A549 (cell line): ENCODE measurements around the gene ATP11A. TPM values are rescaled to one million over a fixed set of nuclear protein-coding genes. Genes with fewer than 3 reads are reported as not detected.

Experiments used
- ATAC-seq, 2 experiments: fragments of 200-7000 bp in 1 of 2; fragments of >200 bp in 1 of 2; cut with Nextera tagmentation in 1 of 2; cut with Tn5 transposase in 1 of 2; 3 replicates each; pipeline versions ENCODE4 v1.8.0 to v1.9.1; 2018 to 2020; ENCODE audit warnings: mild to moderate bottlenecking in 1 of 2, moderate library complexity in 1 of 2
- CTCF ChIA-PET: fragments of 300-600 bp; sonication (Branson Sonifier 250); formaldehyde crosslinking; extraction: SDS; loops from one replicate; lab custom pipeline; 2021; ENCODE audit warnings: antibody characterized with exemption, inconsistent platforms; lab: Yijun Ruan, JAX
- POLR2A ChIA-PET: fragments of 350-600 bp; formaldehyde crosslinking; extraction: SDS; loops from one replicate; lab custom pipeline; 2021; ENCODE audit warnings: antibody characterized with exemption, inconsistent platforms; lab: Yijun Ruan, JAX
- DNase-seq, 2 experiments: peaks; one replicate each; pipeline versions ENCODE4 v3.0.0 to v3.0.0-alpha.2; 2011 to 2016; ENCODE audit warnings: low read depth in 1 of 2, low spot score in 1 of 2
- FAIRE-seq: peaks from 2 replicates; lab custom pipeline; 2011; peaks lifted over from hg19 to GRCh38; lab: Jason Lieb, UNC
- H3K27ac ChIP-seq, 2 experiments: fragments of >200 bp; sonication (Bioruptor Twin); formaldehyde crosslinking; 3 replicates each; pipeline ENCODE4 v1.5.1; 2016 to 2017
- H3K4me1 ChIP-seq: fragments of >200 bp; sonication (Bioruptor Twin); formaldehyde crosslinking; 3 replicates; pipeline ENCODE4 v1.6.1; 2016
- H3K4me2 ChIP-seq: fragments of >200 bp; sonication (Bioruptor Twin); formaldehyde crosslinking; 3 replicates; pipeline ENCODE4 v1.6.1; 2016
- H3K4me3 ChIP-seq: fragments of >200 bp; sonication (Bioruptor Twin); formaldehyde crosslinking; 3 replicates; pipeline ENCODE4 v1.5.1; 2016
- H3K9me3 ChIP-seq: fragments of >200 bp; sonication (Bioruptor Twin); formaldehyde crosslinking; 3 replicates; pipeline ENCODE4 v1.6.1; 2016
- ATOH8 ChIP-seq: fragments of 250-450 bp; sonication (Bioruptor Pico); IDR thresholded peaks from 2 replicates; pipeline ENCODE4 v1.5.0; 2020; ENCODE audit warnings: low read depth, mild to moderate bottlenecking, moderate library complexity
- CBX8 ChIP-seq: fragments of 200-600 bp; sonication (generic); IDR thresholded peaks from 2 replicates; pipeline ENCODE4 v1.6.1; 2016
- CEBPB ChIP-seq, 2 experiments: fragments of >200 bp in 1 of 2; sonication (Bioruptor Twin) in 1 of 2; formaldehyde crosslinking in 1 of 2; IDR thresholded peaks; 2 replicates each; pipeline ENCODE4 v1.6.1; 2012 to 2016
- CHD4 ChIP-seq: fragments of 200-600 bp; sonication (generic); IDR thresholded peaks from 2 replicates; pipeline ENCODE4 v1.6.1; 2016; ENCODE audit warnings: antibody characterized with exemption, mild to moderate bottlenecking, borderline replicate concordance
- CTCF ChIP-seq: fragments of >200 bp; sonication (Bioruptor Twin); formaldehyde crosslinking; IDR thresholded peaks from 3 replicates; pipeline ENCODE4 v1.5.1; 2016
- EHF ChIP-seq: fragments of 250-450 bp; sonication (Bioruptor Pico); IDR thresholded peaks from 2 replicates; pipeline ENCODE4 v1.5.0; 2020; ENCODE audit warnings: mild to moderate bottlenecking
- EHMT2 ChIP-seq: fragments of 200-600 bp; sonication (generic); IDR thresholded peaks from 2 replicates; pipeline ENCODE4 v1.6.1; 2016; ENCODE audit warnings: antibody characterized with exemption, low read depth, mild to moderate bottlenecking, moderate library complexity
- EP300 ChIP-seq, 2 experiments: fragments of >200 bp; sonication (Bioruptor Twin); formaldehyde crosslinking; IDR thresholded peaks; 2 replicates in 1 of 2; 3 replicates in 1 of 2; pipeline ENCODE4 v1.6.1; 2016 to 2017
- ESRRA ChIP-seq: fragments of 150-350 bp; IDR thresholded peaks from 2 replicates; pipeline ENCODE4 v1.6.1; 2014; ENCODE audit warnings: mild to moderate bottlenecking, low read length, borderline replicate concordance
- FOSL2 ChIP-seq, 2 experiments: fragments of 450-650 bp in 1 of 2; fragments of >200 bp in 1 of 2; sonication (Bioruptor Twin) in 1 of 2; formaldehyde crosslinking; IDR thresholded peaks; 2 replicates each; pipeline versions ENCODE4 v1.5.0 to v1.6.1; 2016 to 2020; ENCODE audit warnings: mild to moderate bottlenecking in 1 of 2, moderate library complexity in 1 of 2
- HMGXB4 ChIP-seq: fragments of 250-450 bp; sonication (Bioruptor Pico); IDR thresholded peaks from 2 replicates; pipeline ENCODE4 v1.5.0; 2021; ENCODE audit warnings: mild to moderate bottlenecking, moderate library complexity, borderline replicate concordance
- HOXA7 ChIP-seq: fragments of 250-450 bp; sonication (Bioruptor Pico); IDR thresholded peaks from 2 replicates; pipeline ENCODE4 v1.5.0; 2020; ENCODE audit warnings: mild to moderate bottlenecking, moderate library complexity
- HOXB13 ChIP-seq: fragments of 250-450 bp; sonication (Bioruptor Pico); IDR thresholded peaks from 2 replicates; pipeline ENCODE4 v1.5.0; 2020; ENCODE audit warnings: low read depth, mild to moderate bottlenecking, moderate library complexity
- JUN ChIP-seq, 2 experiments: fragments of >200 bp; sonication (Bioruptor Twin); formaldehyde crosslinking; IDR thresholded peaks; 2 replicates in 1 of 2; 3 replicates in 1 of 2; pipeline ENCODE4 v1.6.1; 2016 to 2017
- KDM1A ChIP-seq: fragments of 200-600 bp; sonication (generic); IDR thresholded peaks from 2 replicates; pipeline ENCODE4 v1.6.1; 2016; ENCODE audit warnings: low read depth, mild to moderate bottlenecking
- KDM5A ChIP-seq: fragments of 200-600 bp; sonication (generic); IDR thresholded peaks from 2 replicates; pipeline ENCODE4 v1.6.1; 2016; ENCODE audit warnings: antibody characterized with exemption, mild to moderate bottlenecking
- MYC ChIP-seq: IDR thresholded peaks from 2 replicates; pipeline ENCODE4 v1.6.1; 2012; ENCODE audit warnings: mild to moderate bottlenecking, inconsistent platforms, low read length, improper control_type of control experiment, borderline replicate concordance
- NFE2L2 ChIP-seq: fragments of 150-350 bp; conservative IDR thresholded peaks from 2 replicates; pipeline ENCODE4 v1.6.1; 2014; ENCODE audit warnings: low read length
- NPAS2 ChIP-seq: fragments of 250-450 bp; sonication (Bioruptor Pico); IDR thresholded peaks from 2 replicates; pipeline ENCODE4 v1.8.0; 2022; ENCODE audit warnings: mild to moderate bottlenecking, moderate library complexity, borderline replicate concordance
- NR3C1 ChIP-seq: fragments of >200 bp; sonication (Bioruptor Twin); formaldehyde crosslinking; IDR thresholded peaks from 3 replicates; pipeline ENCODE4 v1.6.1; 2017
- POLR2A ChIP-seq: IDR thresholded peaks from 2 replicates; pipeline ENCODE4 v1.6.1; 2012; ENCODE audit warnings: mild to moderate bottlenecking, low read length
- POLR2AphosphoS2 ChIP-seq: conservative IDR thresholded peaks from 2 replicates; pipeline ENCODE4 v1.6.1; 2012; ENCODE audit warnings: low read length, improper control_type of control experiment, inconsistent platforms
- REST ChIP-seq: fragments of 200-600 bp; sonication (generic); IDR thresholded peaks from 2 replicates; pipeline ENCODE4 v1.6.1; 2016; ENCODE audit warnings: antibody characterized with exemption, mild to moderate bottlenecking, moderate library complexity
- RFX5 ChIP-seq: fragments of 450-650 bp; IDR thresholded peaks from 2 replicates; pipeline ENCODE4 v1.7.1; 2014; ENCODE audit warnings: antibody characterized with exemption, mild to moderate bottlenecking, moderate library complexity
- SREBF2 ChIP-seq: fragments of 450-650 bp; IDR thresholded peaks from 2 replicates; pipeline ENCODE4 v1.6.1; 2014; ENCODE audit warnings: mild to moderate bottlenecking, moderate library complexity
- TP53 ChIP-seq: fragments of 250-450 bp; sonication (Bioruptor Pico); IDR thresholded peaks from 2 replicates; pipeline ENCODE4 v1.5.0; 2021; ENCODE audit warnings: mild to moderate bottlenecking, moderate library complexity
- WGBS: methylation state at CpG from one replicate; pipeline ENCODE4 v1.1.6; 2017; ENCODE audit errors: missing lambda C conversion rate; 5-methylcytosine and 5-hydroxymethylcytosine counted together
- polyA plus RNA-seq, 4 experiments: library from polyadenylated mRNA; depleted of rRNA in 3 of 4; stranded (reverse); fragments of >200 nt; fragmentation: RNase III in 1 of 4; extraction: RNeasy Plus Mini Kit Qiagen cat#74134 plus additional on column Dnase treatment in 1 of 4; gene quantifications; 2 replicates in 3 of 4; 3 replicates in 1 of 4; pipeline ENCODE4 v1.2.3, GENCODE V29; 2011 to 2017
- TF ChIP-seq, protein P1 (sequence below): fragments of 450-650 bp; IDR thresholded peaks from 2 replicates; pipeline ENCODE4 v1.6.1; 2014; ENCODE audit warnings: antibody characterized with exemption
- TF ChIP-seq, protein P2 (sequence below): fragments of >200 bp; sonication (Bioruptor Twin); formaldehyde crosslinking; IDR thresholded peaks from 2 replicates; pipeline ENCODE4 v1.6.1; 2016

Gene ATP11A
- polyA plus RNA-seq, 2 of the 4 experiments (the other 2 are of a cell fraction) = 4.1 to 8.0 TPM

DNA sequence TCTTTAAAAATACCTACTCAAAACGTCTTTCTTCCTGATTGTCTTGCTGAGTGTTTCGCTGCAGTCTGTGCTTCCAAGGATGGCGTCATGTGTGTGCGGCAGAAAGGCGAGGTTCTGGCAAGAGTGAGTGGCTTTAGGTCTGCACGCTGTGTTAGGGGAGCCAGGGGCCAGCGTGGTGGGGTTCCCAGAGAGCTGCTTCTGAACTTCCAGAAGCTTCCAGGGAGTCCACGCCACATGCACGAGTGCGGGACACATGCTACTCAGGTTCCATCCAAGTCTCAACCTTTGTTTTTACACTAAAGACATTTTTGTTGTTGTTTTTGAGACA, 67.9 kb downstream of the ATP11A start:
- whole genome bisulfite sequencing = 91% methylated on average over 10 of the region's 10 CpGs
- Histone ChIP-seq H3K4me1 (0 out of 3 replicates have a peak, but pooled peaks cover 2% of the 10 kb centered on the region), H3K4me3 (no peak overlapping the region), H3K9me3 (no peaks in the 10 kb centered on the region), H3K4me2 (no peak overlapping the region), H3K27ac (no peak overlapping the region)
- no peak for DNase-seq
- FAIRE-seq = no peak
- ChIA-PET POLR2A (no interaction called here), CTCF (no interaction called here)
- TF ChIP-seq CBX8 (no peak), KDM1A (no peak), TP53 (CRISPR knock-in tag) (no peak), CEBPB (IDR thresholded peaks at IDR 0.05) (no peak), NPAS2 (CRISPR knock-in tag) (no peak), POLR2A (no peak), HOXB13 (CRISPR knock-in tag) (no peak), RFX5 (no peak), EHF (CRISPR knock-in tag) (no peak), ATOH8 (no peak), EHMT2 (no peak), JUN (IDR thresholded peaks at IDR 0.05) (no peak), CTCF (no peak), SREBF2 (no peak)
- TF ChIP-seq, protein P1, sequence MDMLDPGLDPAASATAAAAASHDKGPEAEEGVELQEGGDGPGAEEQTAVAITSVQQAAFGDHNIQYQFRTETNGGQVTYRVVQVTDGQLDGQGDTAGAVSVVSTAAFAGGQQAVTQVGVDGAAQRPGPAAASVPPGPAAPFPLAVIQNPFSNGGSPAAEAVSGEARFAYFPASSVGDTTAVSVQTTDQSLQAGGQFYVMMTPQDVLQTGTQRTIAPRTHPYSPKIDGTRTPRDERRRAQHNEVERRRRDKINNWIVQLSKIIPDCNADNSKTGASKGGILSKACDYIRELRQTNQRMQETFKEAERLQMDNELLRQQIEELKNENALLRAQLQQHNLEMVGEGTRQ = no peak
- no peak for ATAC-seq

- Histone ChIP-seq H3K9me3 (no peaks in the 10 kb centered on the region), H3K4me1 (no peaks in the 10 kb centered on the region), H3K27ac (no peak overlapping the region), H3K4me2 (no peak overlapping the region), H3K4me3 (no peak overlapping the region)
- CTCF ChIA-PET = no interaction called here
- no peak for TF ChIP-seq NFE2L2
- no peak for TF ChIP-seq HMGXB4 (CRISPR knock-in tag)
- no peak for TF ChIP-seq CHD4
- TF ChIP-seq POLR2AphosphoS2 = no peak
- no peak for TF ChIP-seq EP300 (IDR thresholded peaks at IDR 0.05)
- no peak for TF ChIP-seq NR3C1
- no peak for TF ChIP-seq EHF (CRISPR knock-in tag)
- no peak for TF ChIP-seq NPAS2 (CRISPR knock-in tag)
- ATAC-seq (no peak), FAIRE-seq (no peak), DNase-seq (no peak)
- 77% methylated on average over 7 of the region's 9 CpGs for WGBS
- POLR2A ChIA-PET = no interaction called here
Measured at GRCh38 chr13:112759053-112759452, 69.2 kb downstream of the ATP11A start.

- no peak for DNase-seq
- WGBS = 86% methylated on average over 11 of the region's 11 CpGs
- POLR2A ChIA-PET = no interaction called here
- no peaks in the 10 kb centered on the region for H3K4me1 ChIP-seq
- no peak for FAIRE-seq
- CTCF ChIA-PET = no interaction called here
- H3K27ac ChIP-seq = no peak overlapping the region
- no peak for ATAC-seq
- no peak overlapping the region for H3K4me2 ChIP-seq
- H3K9me3 ChIP-seq = no peaks in the 10 kb centered on the region
- no peak overlapping the region for H3K4me3 ChIP-seq
- no peak for TF ChIP-seq HOXA7
- TF ChIP-seq ESRRA = no peak
- no peak for TF ChIP-seq SREBF2
- TF ChIP-seq KDM5A = no peak
- TF ChIP-seq RFX5 = no peak
- TF ChIP-seq, protein P2, sequence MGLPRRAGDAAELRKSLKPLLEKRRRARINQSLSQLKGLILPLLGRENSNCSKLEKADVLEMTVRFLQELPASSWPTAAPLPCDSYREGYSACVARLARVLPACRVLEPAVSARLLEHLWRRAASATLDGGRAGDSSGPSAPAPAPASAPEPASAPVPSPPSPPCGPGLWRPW = no peak
- no peak for TF ChIP-seq REST
- no peak for TF ChIP-seq MYC
- TF ChIP-seq FOSL2 (IDR thresholded peaks at IDR 0.05) = no peak
- no peak for TF ChIP-seq FOSL2 (CRISPR knock-in tag; IDR thresholded peaks at IDR 0.05)
- TF ChIP-seq POLR2AphosphoS2 = no peak
Measured at GRCh38 chr13:112759827-112760226, 70.0 kb downstream of the ATP11A start.
